ENCODE data around the gene SLC19A1.

GRCh38 chr21:45467221-45467779 is 74.9 kb downstream of the SLC19A1 start:
- TF ChIP-seq, protein P1, sequence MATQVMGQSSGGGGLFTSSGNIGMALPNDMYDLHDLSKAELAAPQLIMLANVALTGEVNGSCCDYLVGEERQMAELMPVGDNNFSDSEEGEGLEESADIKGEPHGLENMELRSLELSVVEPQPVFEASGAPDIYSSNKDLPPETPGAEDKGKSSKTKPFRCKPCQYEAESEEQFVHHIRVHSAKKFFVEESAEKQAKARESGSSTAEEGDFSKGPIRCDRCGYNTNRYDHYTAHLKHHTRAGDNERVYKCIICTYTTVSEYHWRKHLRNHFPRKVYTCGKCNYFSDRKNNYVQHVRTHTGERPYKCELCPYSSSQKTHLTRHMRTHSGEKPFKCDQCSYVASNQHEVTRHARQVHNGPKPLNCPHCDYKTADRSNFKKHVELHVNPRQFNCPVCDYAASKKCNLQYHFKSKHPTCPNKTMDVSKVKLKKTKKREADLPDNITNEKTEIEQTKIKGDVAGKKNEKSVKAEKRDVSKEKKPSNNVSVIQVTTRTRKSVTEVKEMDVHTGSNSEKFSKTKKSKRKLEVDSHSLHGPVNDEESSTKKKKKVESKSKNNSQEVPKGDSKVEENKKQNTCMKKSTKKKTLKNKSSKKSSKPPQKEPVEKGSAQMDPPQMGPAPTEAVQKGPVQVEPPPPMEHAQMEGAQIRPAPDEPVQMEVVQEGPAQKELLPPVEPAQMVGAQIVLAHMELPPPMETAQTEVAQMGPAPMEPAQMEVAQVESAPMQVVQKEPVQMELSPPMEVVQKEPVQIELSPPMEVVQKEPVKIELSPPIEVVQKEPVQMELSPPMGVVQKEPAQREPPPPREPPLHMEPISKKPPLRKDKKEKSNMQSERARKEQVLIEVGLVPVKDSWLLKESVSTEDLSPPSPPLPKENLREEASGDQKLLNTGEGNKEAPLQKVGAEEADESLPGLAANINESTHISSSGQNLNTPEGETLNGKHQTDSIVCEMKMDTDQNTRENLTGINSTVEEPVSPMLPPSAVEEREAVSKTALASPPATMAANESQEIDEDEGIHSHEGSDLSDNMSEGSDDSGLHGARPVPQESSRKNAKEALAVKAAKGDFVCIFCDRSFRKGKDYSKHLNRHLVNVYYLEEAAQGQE (IDR thresholded peaks at IDR 0.05; ENCODE audit: insufficient replicate concordance, low read depth) = no peak
- TF ChIP-seq CTCF (IDR thresholded peaks at IDR 0.05; ENCODE audit: insufficient read depth, low read length) = no peak

Measured in HL-60 (cell line).